Right ventricle myocardium superior (tissue), 1 donor: ENCODE measurements around the gene APOBEC3A. TPM values are rescaled to one million over a fixed set of nuclear protein-coding genes. Genes with fewer than 3 reads are reported as not detected.
"Not testable (repeated sequence)": the region's sequence is repeated elsewhere in the genome, so short reads cannot be mapped to it uniquely, and the experiment has no call there.

Source experiments
- ATAC-seq: fragments of 200-7000 bp; cut with Tn5 transposase; one replicate; pipeline ENCODE4 v1.9.1; 2020; ENCODE audit warnings: mild to moderate bottlenecking; ENCODE audit not compliant: poor library complexity
- DNase-seq: peaks from one replicate; pipeline ENCODE4 v3.0.0-alpha.2; 2020
- intact Hi-C: fragments of 100-400 bp; cut with DNase I; formaldehyde crosslinking; loops from one replicate; pipeline ENCODE4 v1.11.2; 2022
- total RNA-seq: library from RNA; stranded (reverse); fragmentation: NEBNext Ultra II Directional; extraction: Animal tissue kit (Norgen Biotek cat#: 25700); gene quantifications from one replicate; pipeline ENCODE4 v1.2.1, GENCODE V29; 2021
- donor health status: DM: no; HTN: yes; CAD: no; lungs with severe emphysema.

APOBEC3A gene
- total RNA-seq, 1 donor from 2014 or later, result 0.35 TPM

GRCh38 chr22:38938925-38939324 lies 18.5 kb upstream of the APOBEC3A start:
- intact Hi-C loops, result no loop called here
- no peak for DNase-seq

GRCh38 chr22:38940811-38941384 lies 16.5 kb upstream of the APOBEC3A start:
- intact Hi-C loops, result no loop called here
- no peak for ATAC-seq
- no peak for DNase-seq

More at GRCh38 chr22:38938925-38939324, 18.5 kb upstream of the APOBEC3A start:
- ATAC-seq, result no peak

- DNase-seq (no peak), ATAC-seq (no peak)
- intact Hi-C loops, result no loop called here
These were observed 15.9 kb upstream of the APOBEC3A start for GRCh38 chr22:38941488-38941987.

GRCh38 chr22:38942702-38943101 lies 14.7 kb upstream of the APOBEC3A start:
- intact Hi-C loops, result no loop called here
- DNase-seq, result no peak

GRCh38 chr22:38943201-38943600 lies 14.2 kb upstream of the APOBEC3A start:
- ATAC-seq (no peak), DNase-seq (no peak)
- intact Hi-C loops, result no loop called here

More at GRCh38 chr22:38942702-38943101, 14.7 kb upstream of the APOBEC3A start:
- ATAC-seq, result no peak

- ATAC-seq (no peak), DNase-seq (no peak)
- intact Hi-C loops, result no loop called here
These were observed 13.5 kb upstream of the APOBEC3A start for GRCh38 chr22:38943882-38944281.

- ATAC-seq, result no peak
- no peak for DNase-seq
- intact Hi-C loops, result no loop called here
These were observed 12.8 kb upstream of the APOBEC3A start for GRCh38 chr22:38944653-38945052.

GRCh38 chr22:38945706-38946338 lies 11.6 kb upstream of the APOBEC3A start:
- DNase-seq, ATAC-seq, intact Hi-C loops: not testable (repeated sequence)

GRCh38 chr22:38946771-38947170 lies 10.6 kb upstream of the APOBEC3A start:
- intact Hi-C loops, result no loop called here
- no peak for DNase-seq
- no peak for ATAC-seq

GRCh38 chr22:38947321-38948140 lies 9.9 kb upstream of the APOBEC3A start:
- intact Hi-C loops, result no loop called here
- no peak for DNase-seq
- no peak for ATAC-seq

- no peak for ATAC-seq
- intact Hi-C loops, result no loop called here
- DNase-seq, result no peak
These were observed 9.0 kb upstream of the APOBEC3A start for GRCh38 chr22:38948181-38948940.

GRCh38 chr22:38949889-38950405 lies 7.5 kb upstream of the APOBEC3A start:
- DNase-seq (no peak), ATAC-seq (no peak)
- intact Hi-C loops, result no loop called here

GRCh38 chr22:38950527-38951295 lies 6.7 kb upstream of the APOBEC3A start:
- intact Hi-C loops, result no loop called here
- ATAC-seq (no peak), DNase-seq (no peak)

- intact Hi-C loops, result no loop called here
These were observed 5.7 kb upstream of the APOBEC3A start for GRCh38 chr22:38951734-38952133.

GRCh38 chr22:38952281-38952993 lies 5.0 kb upstream of the APOBEC3A start:
- intact Hi-C loops, result no loop called here
- ATAC-seq, result no peak

More at GRCh38 chr22:38951734-38952133, 5.7 kb upstream of the APOBEC3A start:
- DNase-seq (no peak), ATAC-seq (no peak)

GRCh38 chr22:38953091-38953490 lies 4.3 kb upstream of the APOBEC3A start:
- ATAC-seq (no peak), DNase-seq (no peak)
- intact Hi-C loops, result no loop called here

More at GRCh38 chr22:38952281-38952993, 5.0 kb upstream of the APOBEC3A start:
- DNase-seq, result no peak
